BLaER1 treated with 17β-estradiol and CSF1 and Interleukin-3, amounts not matched to agents 10 nM and 100 nM (cell line): ENCODE measurements around the gene SEC24B.
"Not testable (repeated sequence)": the region's sequence is repeated elsewhere in the genome, so short reads cannot be mapped to it uniquely, and the experiment has no call there.

Source experiments
- H3K27ac ChIP-seq, 11 experiments: shearing (Covaris generic); formaldehyde crosslinking; 2 replicates each; pipeline ENCODE4 v1.8.1; 2022
- H3K27me3 ChIP-seq, 11 experiments: shearing (Covaris generic); formaldehyde crosslinking; 2 replicates each; pipeline ENCODE4 v1.8.1; 2022
- H3K36me3 ChIP-seq, 11 experiments: shearing (Covaris generic); formaldehyde crosslinking; 2 replicates each; pipeline ENCODE4 v1.8.1; 2022
- H3K4me1 ChIP-seq, 10 experiments: shearing (Covaris generic); formaldehyde crosslinking; 2 replicates each; pipeline ENCODE4 v1.8.1; 2022
- H3K4me2 ChIP-seq, 11 experiments: shearing (Covaris generic); formaldehyde crosslinking; 2 replicates each; pipeline ENCODE4 v1.8.1; 2022
- H3K4me3 ChIP-seq, 10 experiments: shearing (Covaris generic); formaldehyde crosslinking; 2 replicates each; pipeline ENCODE4 v1.8.1; 2022
- H3K9ac ChIP-seq, 11 experiments: shearing (Covaris generic); formaldehyde crosslinking; 2 replicates each; pipeline ENCODE4 v1.8.1; 2022
- H3K9me3 ChIP-seq, 11 experiments: shearing (Covaris generic); formaldehyde crosslinking; replicated peaks in 1 of 11; 2 replicates each; pipeline ENCODE4 v1.8.1; 2022
- H4K20me1 ChIP-seq, 11 experiments: shearing (Covaris generic); formaldehyde crosslinking; 2 replicates each; pipeline ENCODE4 v1.8.1; 2022
- Cebpa-rat ChIP-seq, 11 experiments: shearing (Covaris generic); IDR thresholded peaks; 2 replicates each; pipeline ENCODE4 v1.8.1; 2022

The SEC24B gene

GRCh38 chr4:109499513-109499912 lies 65.9 kb downstream of the SEC24B start:
- Histone ChIP-seq H3K27ac (no peak overlapping the region), H3K4me3 (no peak overlapping the region), H3K9ac (no peak overlapping the region), H4K20me1 (peaks cover 0 to 36% (median 3%) of the 10 kb centered on the region in 11 experiments; a peak in 7 of 22 replicates), H3K36me3 (peaks cover 94 to 100% (median 98%) of the 10 kb centered on the region in 11 experiments), H3K4me1 (no peaks in the 10 kb centered on the region), H3K4me2 (no peak overlapping the region), H3K27me3 (no peaks in the 10 kb centered on the region), H3K9me3 (no peaks in the 10 kb centered on the region)
- TF ChIP-seq Cebpa-rat (IDR thresholded peaks at IDR 0.05): no peak

GRCh38 chr4:109506890-109507289 lies 73.3 kb downstream of the SEC24B start:
- Histone ChIP-seq H3K36me3 (peaks cover 86 to 95% (median 91%) of the 10 kb centered on the region in 11 experiments), H3K27ac (no peak overlapping the region), H3K4me3 (no peak overlapping the region), H3K4me2 (no peak overlapping the region), H3K9me3 (no peaks in the 10 kb centered on the region), H3K4me1 (no peaks in the 10 kb centered on the region), H3K27me3 (no peaks in the 10 kb centered on the region), H4K20me1 (no peaks in the 10 kb centered on the region; a peak in 2 of 22 replicates), H3K9ac (no peak overlapping the region)
- TF ChIP-seq Cebpa-rat (IDR thresholded peaks at IDR 0.05): no peak

GRCh38 chr4:109510687-109511086 lies 77.1 kb downstream of the SEC24B start:
- Histone ChIP-seq H3K4me1 (no peaks in the 10 kb centered on the region), H4K20me1 (no peaks in the 10 kb centered on the region; a peak in 1 of 22 replicates), H3K36me3 (peaks cover 90 to 98% (median 95%) of the 10 kb centered on the region in 11 experiments), H3K9me3 (no peaks in the 10 kb centered on the region), H3K27me3 (no peaks in the 10 kb centered on the region), H3K4me2 (no peak overlapping the region), H3K27ac (no peak overlapping the region), H3K9ac (no peak overlapping the region), H3K4me3 (no peak overlapping the region)
- TF ChIP-seq Cebpa-rat (IDR thresholded peaks at IDR 0.05): no peak

GRCh38 chr4:109511414-109511813 lies 77.8 kb downstream of the SEC24B start:
- no peaks in the 10 kb centered on the region for H3K9me3 ChIP-seq
- TF ChIP-seq Cebpa-rat (IDR thresholded peaks at IDR 0.05): no peak

DNA sequence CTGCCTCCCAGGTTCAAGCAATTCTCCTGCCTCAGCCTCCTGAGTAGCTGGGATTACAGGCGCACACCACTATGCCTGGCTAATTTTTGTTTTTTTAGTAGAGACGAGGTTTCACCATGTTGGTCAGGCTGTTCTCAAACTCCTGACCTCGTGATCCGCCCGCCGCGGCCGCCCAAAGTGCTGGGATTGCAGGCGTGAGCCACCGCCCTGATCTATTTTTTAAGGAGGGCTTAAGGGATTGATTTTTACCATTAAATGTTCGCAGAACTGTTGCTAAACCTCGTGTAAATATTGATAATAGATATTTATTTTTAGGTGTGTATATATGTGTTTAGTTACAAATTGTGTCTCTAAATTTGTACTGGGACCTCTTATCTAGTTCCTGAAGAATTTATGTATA lies 79.8 kb downstream of the SEC24B start:
- not testable (repeated sequence) for H3K27me3 ChIP-seq, H4K20me1 ChIP-seq, H3K9me3 ChIP-seq, H3K4me3 ChIP-seq, H3K27ac ChIP-seq, H3K4me1 ChIP-seq, H3K9ac ChIP-seq, H3K4me2 ChIP-seq
- H3K36me3 ChIP-seq: peaks cover 91 to 98% (median 95%) of the 10 kb centered on the region in 11 experiments

More at GRCh38 chr4:109511414-109511813, 77.8 kb downstream of the SEC24B start:
- H3K36me3 ChIP-seq: peaks cover 91 to 98% (median 95%) of the 10 kb centered on the region in 11 experiments
- no peaks in the 10 kb centered on the region for H3K27me3 ChIP-seq
- H3K4me1 ChIP-seq: no peaks in the 10 kb centered on the region
- H3K27ac ChIP-seq: no peak overlapping the region
- H3K4me3 ChIP-seq: no peak overlapping the region
- no peak overlapping the region for H3K9ac ChIP-seq
- no peak overlapping the region for H3K4me2 ChIP-seq
- no peaks in the 10 kb centered on the region; a peak in 1 of 22 replicates for H4K20me1 ChIP-seq

GRCh38 chr4:109532182-109532581 lies 98.6 kb downstream of the SEC24B start:
- H3K4me1 ChIP-seq: no peaks in the 10 kb centered on the region
- H3K4me2 ChIP-seq: no peak overlapping the region
- peaks cover 0 to 6% (median 0%) of the 10 kb centered on the region in 11 experiments; a peak in 2 of 22 replicates for H3K9me3 ChIP-seq
- peaks cover 0 to 1% (median 0%) of the 10 kb centered on the region in 11 experiments; a peak in 2 of 22 replicates for H4K20me1 ChIP-seq
- no peak overlapping the region for H3K9ac ChIP-seq
- no peak overlapping the region for H3K4me3 ChIP-seq
- H3K27me3 ChIP-seq: no peaks in the 10 kb centered on the region
- no peak overlapping the region for H3K27ac ChIP-seq
- no peak for TF ChIP-seq Cebpa-rat (IDR thresholded peaks at IDR 0.05)
- H3K36me3 ChIP-seq: peaks cover 96 to 100% (median 99%) of the 10 kb centered on the region in 11 experiments

DNA sequence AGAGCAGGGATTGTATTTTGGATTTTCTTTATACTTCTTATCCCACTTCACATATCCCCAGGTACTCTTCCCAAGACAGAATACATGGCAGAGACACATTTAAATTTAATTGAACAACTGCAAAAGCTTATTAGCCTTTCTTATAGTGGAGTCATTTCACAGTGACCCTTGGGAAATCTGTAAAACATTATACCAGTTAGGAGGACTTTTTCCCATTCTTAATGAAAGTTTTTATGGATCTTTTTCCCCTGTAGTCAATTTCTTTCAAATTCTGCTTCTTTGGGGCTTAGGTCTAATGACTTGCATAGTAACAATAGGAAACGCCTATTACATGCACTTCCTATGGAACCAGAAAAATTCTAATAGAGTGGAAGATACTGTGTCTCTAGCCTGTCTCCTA lies 111.8 kb downstream of the SEC24B start:
- H4K20me1 ChIP-seq: no peaks in the 10 kb centered on the region; a peak in 1 of 22 replicates
- no peak overlapping the region for H3K4me3 ChIP-seq
- no peak overlapping the region for H3K9ac ChIP-seq
- peaks cover 44 to 73% (median 61%) of the 10 kb centered on the region in 11 experiments for H3K36me3 ChIP-seq
- no peak overlapping the region for H3K4me2 ChIP-seq
- H3K27ac ChIP-seq: no peak overlapping the region
- H3K4me1 ChIP-seq: peaks cover 10 to 31% (median 14%) of the 10 kb centered on the region in 10 experiments; a peak in 19 of 20 replicates
- no peak for TF ChIP-seq Cebpa-rat (IDR thresholded peaks at IDR 0.05)
- no peaks in the 10 kb centered on the region for H3K27me3 ChIP-seq
- peaks cover 0 to 22% (median 8%) of the 10 kb centered on the region in 11 experiments; a peak in 13 of 22 replicates for H3K9me3 ChIP-seq

- Histone ChIP-seq H3K27ac (no peak overlapping the region), H3K9me3 (peaks cover 0 to 22% (median 8%) of the 10 kb centered on the region in 11 experiments; a peak in 13 of 22 replicates), H3K9ac (no peak overlapping the region), H3K4me1 (peaks cover 10 to 31% (median 14%) of the 10 kb centered on the region in 10 experiments; a peak in 19 of 20 replicates), H3K27me3 (no peaks in the 10 kb centered on the region), H4K20me1 (no peaks in the 10 kb centered on the region), H3K4me2 (peak overlapping the region in 3 of 11 experiments; percentile 76 to 78 (median 78); a peak in 1 of 22 replicates), H3K4me3 (no peak overlapping the region), H3K36me3 (peaks cover 26 to 53% (median 43%) of the 10 kb centered on the region in 11 experiments)
- no peak for TF ChIP-seq Cebpa-rat (IDR thresholded peaks at IDR 0.05)
These were observed 113.8 kb downstream of the SEC24B start for GRCh38 chr4:109547394-109547793.

DNA sequence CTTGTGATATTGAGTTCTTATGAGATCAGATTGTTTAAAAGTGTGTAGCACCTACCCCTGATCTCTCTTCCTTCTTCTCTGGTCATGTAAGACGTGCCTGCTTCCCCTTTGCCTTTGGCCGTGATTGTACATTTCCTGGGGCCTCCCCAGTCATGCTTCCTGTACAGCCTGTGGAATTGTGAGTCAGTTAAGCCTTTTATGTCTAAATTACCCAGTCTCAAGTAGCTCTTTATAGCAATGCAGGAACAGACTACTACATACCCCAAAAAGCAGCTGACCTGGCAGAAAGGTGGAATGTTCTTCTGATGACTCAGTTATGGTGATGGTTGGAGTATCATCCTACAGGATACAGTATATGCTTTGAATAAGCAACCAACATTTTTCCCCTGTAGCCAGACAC lies 115.0 kb downstream of the SEC24B start:
- H3K4me2 ChIP-seq: peak overlapping the region; percentile 28 to 78 (median 53)

DNA sequence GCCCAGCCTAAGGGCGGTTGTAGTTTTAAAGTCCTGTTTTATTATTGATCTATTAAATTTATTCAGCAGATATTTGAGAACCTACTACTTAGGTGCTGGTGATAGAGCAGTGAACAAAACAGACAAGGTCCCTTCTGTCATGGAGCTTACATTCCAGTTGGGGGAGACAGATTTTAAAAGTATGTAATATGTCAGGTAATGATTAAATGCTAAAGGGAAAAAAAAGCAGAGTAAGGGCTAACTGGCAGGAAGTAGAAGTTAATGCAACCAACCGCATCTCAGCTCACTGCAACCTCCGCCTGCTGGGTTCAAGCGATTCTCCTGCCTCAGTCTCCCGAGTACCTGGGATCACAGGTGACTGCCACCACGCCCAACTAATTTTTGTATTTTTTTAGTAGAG lies 118.6 kb downstream of the SEC24B start:
- no peak overlapping the region for H3K4me2 ChIP-seq
- no peak overlapping the region for H3K27ac ChIP-seq
- H3K27me3 ChIP-seq: no peaks in the 10 kb centered on the region
- no peak for TF ChIP-seq Cebpa-rat (IDR thresholded peaks at IDR 0.05)
- no peaks in the 10 kb centered on the region for H4K20me1 ChIP-seq
- H3K4me1 ChIP-seq: peaks cover 10 to 31% (median 14%) of the 10 kb centered on the region in 10 experiments; a peak in 19 of 20 replicates
- H3K4me3 ChIP-seq: no peak overlapping the region
- no peak overlapping the region for H3K9ac ChIP-seq
- H3K9me3 ChIP-seq: peaks cover under 1 to 23% (median 10%) of the 10 kb centered on the region in 11 experiments; a peak in 20 of 22 replicates
- peaks cover 0 to 23% (median 10%) of the 10 kb centered on the region in 11 experiments; a peak in 7 of 22 replicates for H3K36me3 ChIP-seq

More for the DNA sequence above, 115.0 kb downstream of the SEC24B start:
- H3K9ac ChIP-seq: peak overlapping the region in 1 of 11 experiments; percentile 46; a peak in 2 of 22 replicates
- H4K20me1 ChIP-seq: no peaks in the 10 kb centered on the region
- H3K4me3 ChIP-seq: no peak overlapping the region; a peak in 3 of 20 replicates
- H3K9me3 ChIP-seq: peaks cover 0 to 22% (median 8%) of the 10 kb centered on the region in 11 experiments; a peak in 13 of 22 replicates
- no peak for TF ChIP-seq Cebpa-rat (IDR thresholded peaks at IDR 0.05)
- H3K27ac ChIP-seq: peak overlapping the region in 7 of 11 experiments; percentile 6 to 73 (median 41); a peak in 11 of 22 replicates
- peaks cover 10 to 31% (median 14%) of the 10 kb centered on the region in 10 experiments; a peak in 19 of 20 replicates for H3K4me1 ChIP-seq
- H3K27me3 ChIP-seq: no peaks in the 10 kb centered on the region
- peaks cover 14 to 47% (median 30%) of the 10 kb centered on the region in 11 experiments; a peak in 20 of 22 replicates for H3K36me3 ChIP-seq
